ENCODE results near the gene ZBTB34.

- TF ChIP-seq JUND (IDR thresholded peaks at IDR 0.05; ENCODE audit: borderline replicate concordance, low read depth, low read length) (no peak), JUND (tag; IDR thresholded peaks at IDR 0.05; ENCODE audit: borderline replicate concordance, low read depth, low read length) (no peak), REST (IDR thresholded peaks at IDR 0.05; ENCODE audit: borderline replicate concordance) (no peak), REST (CRISPR knock-in tag; IDR thresholded peaks at IDR 0.05; ENCODE audit: low read depth) (no peak), POLR2A (conservative IDR thresholded peaks at IDR 0.05) (no peak), SRSF1 (IDR thresholded peaks at IDR 0.05; ENCODE audit: low read depth, low read length) (no peak), ZBTB43 (CRISPR knock-in tag; IDR thresholded peaks at IDR 0.05) (no peak), KDM1A (IDR thresholded peaks at IDR 0.05) (no peak)
These were observed 5.7 kb upstream of the ZBTB34 start for GRCh38 chr9:126854734-126855133.

All from K562 (cell line).